Vagina (tissue), 2 donors: ENCODE measurements around the gene NCAM2. TPM values are rescaled to one million over a fixed set of nuclear protein-coding genes. Genes with fewer than 3 reads are reported as not detected.

ENCODE experiments used
- DNase-seq, 2 donors: peaks; one replicate each; pipeline ENCODE4 v3.0.0-alpha.2; 2017; ENCODE audit errors: extremely low spot score in 2 of 2
- H3K27ac ChIP-seq: fragments of 200-600 bp; sonication (generic); one replicate; pipeline ENCODE4 v1.5.1; 2019
- H3K27me3 ChIP-seq: fragments of 200-600 bp; sonication (generic); one replicate; pipeline ENCODE4 v1.5.1; 2019
- H3K36me3 ChIP-seq, 2 donors: fragments of 200-600 bp; sonication (generic); one replicate each; pipeline ENCODE4 v1.5.1; 2017 to 2019
- H3K4me1 ChIP-seq: fragments of 200-600 bp; sonication (generic); one replicate; pipeline ENCODE4 v1.5.1; 2019
- H3K4me3 ChIP-seq, 2 donors: fragments of 200-600 bp; sonication (generic); 1 replicate in 1 of 2; 2 replicates in 1 of 2; pipeline ENCODE4 v1.5.1; 2016 to 2019
- H3K9me3 ChIP-seq: fragments of 200-600 bp; sonication (generic); one replicate; pipeline ENCODE4 v1.5.1; 2019
- CTCF ChIP-seq, 3 experiments: fragments of 450-650 bp in 2 of 3; fragments of 200-600 bp in 1 of 3; sonication (generic) in 1 of 3; IDR thresholded peaks; one replicate each; pipeline ENCODE4 v1.5.1; 2017 to 2019; ENCODE audit warnings: antibody characterized with exemption in 3 of 3, mild to moderate bottlenecking in 2 of 3, moderate library complexity in 2 of 3
- POLR2A ChIP-seq, 2 donors: fragments of 450-650 bp; IDR thresholded peaks; one replicate each; pipeline ENCODE4 v1.6.1; 2017; ENCODE audit warnings: antibody characterized with exemption in 2 of 2, mild to moderate bottlenecking in 2 of 2, moderate library complexity in 2 of 2
- POLR2AphosphoS5 ChIP-seq, 2 donors: sonication (generic); formaldehyde crosslinking; IDR thresholded peaks; one replicate each; pipeline ENCODE4 v1.9.0; 2017; ENCODE audit warnings: antibody characterized with exemption in 2 of 2, mild to moderate bottlenecking in 2 of 2, low read depth in 1 of 2; ENCODE audit not compliant: insufficient read depth in 1 of 2
- intact Hi-C: fragments of 100-400 bp; cut with DNase I; formaldehyde crosslinking; loops from one replicate; pipeline ENCODE4 v1.15.1; 2023
- total RNA-seq: library from RNA; depleted of rRNA; stranded (reverse); fragments of >200 nt; gene quantifications from one replicate; pipeline ENCODE4 v1.2.3, GENCODE V29; 2016

NCAM2 gene
- total RNA-seq, 1 donor from 2014 or later: 4.7 TPM

- Histone ChIP-seq H3K27me3 (no peaks in the 10 kb centered on the region), H3K4me1 (no peaks in the 10 kb centered on the region), H3K36me3 (no peaks in the 10 kb centered on the region), H3K27ac (no peak overlapping the region), H3K4me3 (no peak overlapping the region), H3K9me3 (no peaks in the 10 kb centered on the region)
- intact Hi-C loops: no loop called here
- no peak for TF ChIP-seq POLR2AphosphoS5 (IDR thresholded peaks at IDR 0.05; ENCODE audit: insufficient read depth in 1 of 2, low read depth in 1 of 2)
- TF ChIP-seq POLR2A (IDR thresholded peaks at IDR 0.05): no peak
- no peak for TF ChIP-seq CTCF (IDR thresholded peaks at IDR 0.05)
- no peak for DNase-seq
Measured at GRCh38 chr21:21205604-21206003, 207.4 kb downstream of the NCAM2 start.

DNA sequence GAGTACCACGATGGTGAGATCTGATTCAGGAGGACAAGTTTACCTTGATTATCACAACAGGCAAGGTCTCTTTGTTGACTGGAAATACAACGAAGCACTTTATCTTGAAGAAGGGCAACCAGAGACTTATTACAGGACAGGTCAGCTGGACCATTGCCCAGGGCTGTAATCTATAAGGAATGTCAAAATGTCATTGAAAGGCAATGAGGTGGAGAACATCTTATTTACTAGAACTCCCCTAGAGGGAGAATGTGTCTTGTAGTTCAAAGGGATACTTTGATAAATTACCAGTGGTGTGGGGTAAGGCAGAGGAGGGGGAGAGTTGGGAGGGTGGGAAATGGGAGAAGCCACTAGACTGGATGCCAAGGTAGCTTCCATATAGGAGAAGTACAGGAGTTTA lies 212.3 kb downstream of the NCAM2 start:
- H3K4me3 ChIP-seq: no peak overlapping the region
- no peak for DNase-seq
- TF ChIP-seq POLR2AphosphoS5 (IDR thresholded peaks at IDR 0.05; ENCODE audit: insufficient read depth in 1 of 2, low read depth in 1 of 2) (no peak), POLR2A (IDR thresholded peaks at IDR 0.05) (no peak), CTCF (IDR thresholded peaks at IDR 0.05) (no peak)
- H3K27me3 ChIP-seq: no peaks in the 10 kb centered on the region
- H3K27ac ChIP-seq: no peak overlapping the region
- no peaks in the 10 kb centered on the region for H3K36me3 ChIP-seq
- H3K9me3 ChIP-seq: no peaks in the 10 kb centered on the region
- H3K4me1 ChIP-seq: no peaks in the 10 kb centered on the region
- intact Hi-C loops: no loop called here

GRCh38 chr21:21213297-21213696 lies 215.1 kb downstream of the NCAM2 start:
- intact Hi-C loops: no loop called here

GRCh38 chr21:21216047-21216446 lies 217.8 kb downstream of the NCAM2 start:
- TF ChIP-seq CTCF (IDR thresholded peaks at IDR 0.05) (no peak), POLR2A (IDR thresholded peaks at IDR 0.05) (no peak), POLR2AphosphoS5 (IDR thresholded peaks at IDR 0.05; ENCODE audit: insufficient read depth in 1 of 2, low read depth in 1 of 2) (no peak)
- H3K4me3 ChIP-seq: no peak overlapping the region
- no peaks in the 10 kb centered on the region for H3K4me1 ChIP-seq
- H3K27me3 ChIP-seq: no peaks in the 10 kb centered on the region
- no peaks in the 10 kb centered on the region for H3K36me3 ChIP-seq
- DNase-seq: no peak
- H3K9me3 ChIP-seq: no peaks in the 10 kb centered on the region
- H3K27ac ChIP-seq: no peak overlapping the region
- intact Hi-C loops: no loop called here

More at GRCh38 chr21:21213297-21213696, 215.1 kb downstream of the NCAM2 start:
- H3K9me3 ChIP-seq: no peaks in the 10 kb centered on the region
- H3K4me1 ChIP-seq: no peaks in the 10 kb centered on the region
- TF ChIP-seq POLR2AphosphoS5 (IDR thresholded peaks at IDR 0.05; ENCODE audit: insufficient read depth in 1 of 2, low read depth in 1 of 2): no peak
- TF ChIP-seq CTCF (IDR thresholded peaks at IDR 0.05): no peak
- TF ChIP-seq POLR2A (IDR thresholded peaks at IDR 0.05): no peak
- no peaks in the 10 kb centered on the region for H3K27me3 ChIP-seq
- no peaks in the 10 kb centered on the region for H3K36me3 ChIP-seq
- no peak overlapping the region for H3K4me3 ChIP-seq
- H3K27ac ChIP-seq: no peak overlapping the region
- DNase-seq: no peak

- no peak for DNase-seq
- Histone ChIP-seq H3K9me3 (no peaks in the 10 kb centered on the region), H3K36me3 (no peaks in the 10 kb centered on the region), H3K27ac (no peak overlapping the region), H3K4me1 (no peaks in the 10 kb centered on the region), H3K27me3 (no peaks in the 10 kb centered on the region), H3K4me3 (no peak overlapping the region)
- intact Hi-C loops: no loop called here
- TF ChIP-seq CTCF (IDR thresholded peaks at IDR 0.05) (no peak), POLR2A (IDR thresholded peaks at IDR 0.05) (no peak), POLR2AphosphoS5 (IDR thresholded peaks at IDR 0.05; ENCODE audit: insufficient read depth in 1 of 2, low read depth in 1 of 2) (no peak)
Measured at GRCh38 chr21:21226472-21226871, 228.3 kb downstream of the NCAM2 start.
